Measurements from ENCODE around the gene VAV3. TPM values are rescaled to one million over a fixed set of nuclear protein-coding genes. Genes with fewer than 3 reads are reported as not detected.

Gene VAV3
- total RNA-seq, 1 donor from 2014 or later = 2.9 TPM

GRCh38 chr1:107867422-107867821, 97.6 kb downstream of the VAV3 start:
- Mint-ChIP-seq H3K27me3 (ENCODE audit: low read depth) (no peaks in the 10 kb centered on the region), H3K27ac (ENCODE audit: unreplicated experiment) (no peak overlapping the region), H3K4me1 (peaks cover 8% of the 10 kb centered on the region), H3K9me3 (peaks cover 2% of the 10 kb centered on the region), H3K4me3 (no peak overlapping the region), H3K36me3 (ENCODE audit: low read depth) (peaks cover 3% of the 10 kb centered on the region)
- no peak for DNase-seq (ENCODE audit: low read depth, low spot score)
- no peak for TF ChIP-seq CTCF (conservative IDR thresholded peaks at IDR 0.05)

GRCh38 chr1:107866870-107867269, 98.1 kb downstream of the VAV3 start:
- no peak for DNase-seq (ENCODE audit: low read depth, low spot score)
- H3K27ac Mint-ChIP-seq (ENCODE audit: unreplicated experiment) = no peak overlapping the region
- peaks cover 13% of the 10 kb centered on the region for H3K4me1 Mint-ChIP-seq
- no peak for TF ChIP-seq CTCF (conservative IDR thresholded peaks at IDR 0.05)
- peaks cover 2% of the 10 kb centered on the region for H3K9me3 Mint-ChIP-seq
- peaks cover 3% of the 10 kb centered on the region for H3K36me3 Mint-ChIP-seq (ENCODE audit: low read depth)
- no peak overlapping the region for H3K4me3 Mint-ChIP-seq
- H3K27me3 Mint-ChIP-seq (ENCODE audit: low read depth) = no peaks in the 10 kb centered on the region

- no peak overlapping the region for H3K4me3 Mint-ChIP-seq
- H3K36me3 Mint-ChIP-seq (ENCODE audit: low read depth) = peaks cover 2% of the 10 kb centered on the region
- H3K4me1 Mint-ChIP-seq = peaks cover 14% of the 10 kb centered on the region
- H3K27me3 Mint-ChIP-seq (ENCODE audit: low read depth) = no peaks in the 10 kb centered on the region
- no peak for TF ChIP-seq CTCF (conservative IDR thresholded peaks at IDR 0.05)
- H3K9me3 Mint-ChIP-seq = peaks cover 2% of the 10 kb centered on the region
- DNase-seq (ENCODE audit: low read depth, low spot score) = no peak
- H3K27ac Mint-ChIP-seq (ENCODE audit: unreplicated experiment) = no peak overlapping the region
Observed at GRCh38 chr1:107865627-107866026, 99.4 kb downstream of the VAV3 start.

GRCh38 chr1:107863342-107863741, 101.6 kb downstream of the VAV3 start:
- no peaks in the 10 kb centered on the region for H3K27me3 Mint-ChIP-seq (ENCODE audit: low read depth)
- H3K4me3 Mint-ChIP-seq = no peak overlapping the region
- no peak for TF ChIP-seq CTCF (conservative IDR thresholded peaks at IDR 0.05)
- no peak overlapping the region for H3K27ac Mint-ChIP-seq (ENCODE audit: unreplicated experiment)
- no peak for DNase-seq (ENCODE audit: low read depth, low spot score)
- H3K36me3 Mint-ChIP-seq (ENCODE audit: low read depth) = no peaks in the 10 kb centered on the region
- H3K9me3 Mint-ChIP-seq = no peaks in the 10 kb centered on the region
- peaks cover 14% of the 10 kb centered on the region for H3K4me1 Mint-ChIP-seq

GRCh38 chr1:107862064-107862463, 102.9 kb downstream of the VAV3 start:
- TF ChIP-seq CTCF (conservative IDR thresholded peaks at IDR 0.05) = no peak
- H3K36me3 Mint-ChIP-seq (ENCODE audit: low read depth) = no peaks in the 10 kb centered on the region
- H3K4me1 Mint-ChIP-seq = peaks cover 11% of the 10 kb centered on the region
- DNase-seq (ENCODE audit: low read depth, low spot score) = no peak
- no peaks in the 10 kb centered on the region for H3K9me3 Mint-ChIP-seq
- no peak overlapping the region for H3K4me3 Mint-ChIP-seq
- no peaks in the 10 kb centered on the region for H3K27me3 Mint-ChIP-seq (ENCODE audit: low read depth)
- H3K27ac Mint-ChIP-seq (ENCODE audit: unreplicated experiment) = no peak overlapping the region

GRCh38 chr1:107858323-107858722, 106.7 kb downstream of the VAV3 start:
- H3K27ac Mint-ChIP-seq (ENCODE audit: unreplicated experiment) = no peak overlapping the region
- no peaks in the 10 kb centered on the region for H3K27me3 Mint-ChIP-seq (ENCODE audit: low read depth)
- no peaks in the 10 kb centered on the region for H3K9me3 Mint-ChIP-seq
- no peak for TF ChIP-seq CTCF (conservative IDR thresholded peaks at IDR 0.05)
- H3K4me1 Mint-ChIP-seq = peaks cover 11% of the 10 kb centered on the region
- no peak overlapping the region for H3K4me3 Mint-ChIP-seq
- H3K36me3 Mint-ChIP-seq (ENCODE audit: low read depth) = no peaks in the 10 kb centered on the region
- no peak for DNase-seq (ENCODE audit: low read depth, low spot score)
